ENCODE data around the gene CALHM3. TPM values are rescaled to one million over a fixed set of nuclear protein-coding genes. Genes with fewer than 3 reads are reported as not detected.
"Not testable (repeated sequence)": the region's sequence is repeated elsewhere in the genome, so short reads cannot be mapped to it uniquely, and the experiment has no call there.

Gene CALHM3
- total and polyA plus RNA-seq, 2 donors, result not detected

DNA sequence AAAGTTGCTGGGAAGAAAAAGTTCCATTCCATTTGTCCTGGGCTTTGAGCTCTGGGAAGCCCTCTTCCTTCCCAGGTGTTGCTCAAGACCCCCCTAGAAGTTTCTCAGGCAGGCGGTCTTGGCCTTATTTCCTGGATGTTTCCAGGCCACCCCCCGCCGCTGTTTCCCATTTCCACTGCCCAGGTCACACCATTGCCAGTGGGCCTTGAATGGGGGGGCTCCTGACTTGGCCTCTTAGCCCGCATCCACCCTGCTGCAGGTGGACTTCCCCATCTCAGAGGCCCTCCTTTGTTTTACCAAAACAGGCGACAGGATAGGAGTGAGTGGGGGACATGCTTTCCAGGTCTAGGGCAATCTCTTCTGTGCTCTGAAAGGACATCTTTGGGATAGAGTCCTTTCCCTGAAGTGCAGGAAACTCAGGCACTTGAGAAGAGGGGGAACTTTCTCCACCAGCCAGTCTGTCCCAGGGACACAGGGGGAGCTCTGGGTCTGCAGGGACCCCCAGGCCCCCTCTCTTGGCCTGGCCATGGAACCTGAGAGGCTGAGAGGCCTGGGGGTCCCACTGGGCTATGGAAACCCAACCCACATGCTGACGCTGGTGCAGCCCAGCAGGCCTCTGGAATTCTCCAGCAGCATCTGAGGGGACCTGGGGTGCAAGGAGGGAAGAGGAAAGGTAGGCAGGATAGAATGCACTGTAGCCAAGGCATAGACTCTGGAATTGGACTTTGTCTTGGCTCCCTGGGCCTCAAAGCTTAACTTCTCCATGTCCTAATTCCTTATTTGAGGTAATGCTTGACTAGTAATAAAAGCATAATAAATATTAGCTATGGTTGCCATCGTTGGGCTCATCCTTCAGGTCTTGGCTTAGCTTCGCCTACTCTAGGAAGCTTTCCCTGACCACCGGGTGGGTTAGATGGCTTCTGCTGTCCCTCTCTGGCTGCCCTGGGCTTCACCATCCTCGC lies 32.0 kb upstream of the CALHM3 start:
- H3K27ac ChIP-seq (ENCODE audit: low read depth), result no peak overlapping the region
- 92% methylated on average over 10 of the region's 10 CpGs for WGBS
- H3K4me1 ChIP-seq (ENCODE audit: insufficient read depth), result no peaks in the 10 kb centered on the region
- H3K4me3 ChIP-seq (ENCODE audit: low read depth, low read length), result no peak overlapping the region
- no peak for DNase-seq (ENCODE audit: extremely low spot score)
- no peaks in the 10 kb centered on the region for H3K36me3 ChIP-seq (ENCODE audit: insufficient read depth)

- Histone ChIP-seq H3K4me3 (ENCODE audit: low read depth, low read length) (no peak overlapping the region), H3K4me1 (ENCODE audit: insufficient read depth) (no peaks in the 10 kb centered on the region), H3K27ac (ENCODE audit: low read depth) (no peak overlapping the region), H3K36me3 (ENCODE audit: insufficient read depth) (no peaks in the 10 kb centered on the region)
- no peak for DNase-seq (ENCODE audit: extremely low spot score)
- 96% methylated on average over 8 of the region's 8 CpGs for WGBS
Observed at GRCh38 chr10:103510046-103510685, 31.1 kb upstream of the CALHM3 start.

DNA sequence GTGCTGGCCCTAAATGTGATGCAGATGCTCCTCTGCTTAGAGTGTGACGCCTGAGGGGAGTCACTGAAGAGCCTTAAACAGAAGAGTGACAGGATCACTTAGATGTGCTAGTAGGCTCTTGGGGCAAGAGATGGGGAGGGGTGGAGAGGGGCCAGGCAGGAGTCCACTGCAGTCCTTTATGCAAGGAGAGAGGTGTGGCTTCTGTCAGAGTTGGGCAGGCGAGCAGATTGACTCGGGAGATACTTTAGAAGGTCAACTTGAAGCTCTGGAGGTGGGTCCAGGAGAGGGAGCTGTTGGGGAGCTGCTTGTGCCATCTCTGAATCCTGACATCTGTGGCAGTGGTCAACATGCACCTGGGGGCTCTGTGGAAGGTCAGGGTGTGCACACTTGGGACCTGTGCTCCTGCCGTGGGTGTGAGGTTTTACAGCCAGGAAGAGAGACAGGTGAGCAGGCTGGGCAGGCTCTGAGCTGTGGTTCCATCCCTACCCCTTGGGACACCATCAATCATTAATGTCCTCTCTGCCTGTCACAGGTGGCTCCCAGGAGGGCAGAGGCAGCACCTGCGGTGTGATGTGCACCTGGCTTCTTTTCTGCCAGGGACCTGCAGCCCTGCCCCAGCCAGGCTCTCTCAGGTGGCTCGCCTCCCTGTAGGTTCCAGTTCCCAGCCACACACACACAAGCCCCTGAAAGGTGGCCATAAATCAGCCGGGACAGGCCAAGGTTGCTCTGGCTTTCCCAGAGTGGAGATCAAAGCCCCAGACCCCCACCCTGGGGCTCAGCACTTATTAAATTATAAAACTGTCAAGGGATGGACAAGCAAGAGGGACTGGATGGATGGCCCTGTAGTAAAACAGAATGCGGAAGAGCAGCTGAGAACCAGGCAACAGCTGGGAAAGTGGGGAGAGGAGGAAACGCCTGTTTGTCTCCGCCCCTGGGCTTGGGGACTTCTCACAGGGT lies 28.5 kb upstream of the CALHM3 start:
- no peaks in the 10 kb centered on the region for H3K36me3 ChIP-seq (ENCODE audit: insufficient read depth)
- no peaks in the 10 kb centered on the region for H3K4me1 ChIP-seq (ENCODE audit: insufficient read depth)
- H3K27ac ChIP-seq (ENCODE audit: low read depth), result no peak overlapping the region
- H3K4me3 ChIP-seq (ENCODE audit: low read depth, low read length), result no peak overlapping the region
- 74% methylated on average over 10 of the region's 10 CpGs for WGBS
- DNase-seq (ENCODE audit: extremely low spot score), result no peak

GRCh38 chr10:103506061-103506460 lies 27.0 kb upstream of the CALHM3 start:
- Histone ChIP-seq H3K36me3 (ENCODE audit: insufficient read depth) (no peaks in the 10 kb centered on the region), H3K4me3 (ENCODE audit: low read depth, low read length) (no peak overlapping the region), H3K4me1 (ENCODE audit: insufficient read depth) (no peaks in the 10 kb centered on the region), H3K27ac (ENCODE audit: low read depth) (no peak overlapping the region)
- DNase-seq (ENCODE audit: extremely low spot score), result no peak
- WGBS, result 76% methylated on average over 4 of the region's 4 CpGs

DNA sequence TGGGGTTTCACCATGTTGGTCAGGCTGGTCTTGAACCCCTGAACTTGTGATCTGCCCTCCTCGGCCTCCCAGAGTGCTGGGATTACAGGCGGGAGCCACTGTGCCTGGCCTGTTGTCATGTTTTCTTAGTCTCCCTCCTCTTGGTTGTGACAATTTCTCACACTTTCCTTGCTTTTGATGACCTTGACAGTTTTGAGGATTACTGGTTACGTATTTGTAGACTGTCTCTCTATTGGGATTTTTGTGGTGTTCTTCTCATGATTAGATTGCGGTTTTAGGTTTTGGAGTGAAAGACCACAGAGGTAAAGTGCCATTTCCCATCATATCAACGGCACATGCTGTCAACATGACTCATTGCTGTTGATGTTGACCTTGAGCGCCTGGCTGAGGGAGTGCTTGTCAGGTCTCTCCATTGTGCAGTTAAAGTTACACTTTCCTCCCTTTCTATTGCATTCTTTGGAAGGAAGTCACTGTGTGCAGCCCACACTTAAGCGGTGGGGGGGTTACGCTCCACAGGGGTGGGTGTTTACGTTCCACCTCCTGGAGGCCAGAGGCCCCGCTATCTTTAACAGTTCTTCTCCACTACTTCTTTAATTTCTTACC lies 25.2 kb upstream of the CALHM3 start:
- Histone ChIP-seq H3K4me3 (ENCODE audit: low read depth, low read length) (no peak overlapping the region), H3K27ac (ENCODE audit: low read depth) (no peak overlapping the region), H3K36me3 (ENCODE audit: insufficient read depth) (no peaks in the 10 kb centered on the region), H3K4me1 (ENCODE audit: insufficient read depth) (no peaks in the 10 kb centered on the region)
- no peak for DNase-seq (ENCODE audit: extremely low spot score)
- 57% methylated on average over 10 of the region's 10 CpGs for WGBS

DNA sequence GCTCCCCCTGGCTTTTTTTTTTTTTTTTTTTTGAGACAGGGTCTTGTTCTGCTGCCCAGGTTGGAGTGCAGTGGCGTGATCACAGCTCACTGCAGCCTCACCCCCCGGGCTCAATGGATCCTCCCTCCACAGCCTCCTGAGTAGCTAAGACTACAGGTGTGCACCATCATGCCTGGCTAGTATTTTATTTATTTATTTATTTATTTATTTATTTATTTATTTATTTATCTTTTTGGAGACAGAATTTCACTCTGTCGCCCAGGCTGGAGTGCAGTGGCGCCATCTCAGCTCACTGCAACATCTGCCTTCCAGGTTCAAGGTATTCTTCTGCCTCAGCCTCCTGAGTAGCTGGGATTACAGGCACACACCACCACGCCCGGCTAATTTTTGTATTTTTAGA lies 24.7 kb upstream of the CALHM3 start:
- DNase-seq (ENCODE audit: extremely low spot score); H3K27ac ChIP-seq (ENCODE audit: low read depth); H3K4me1 ChIP-seq (ENCODE audit: insufficient read depth); H3K4me3 ChIP-seq (ENCODE audit: low read depth, low read length); H3K36me3 ChIP-seq (ENCODE audit: insufficient read depth): not testable (repeated sequence)
- 96% methylated on average over 6 of the region's 6 CpGs for WGBS

DNA sequence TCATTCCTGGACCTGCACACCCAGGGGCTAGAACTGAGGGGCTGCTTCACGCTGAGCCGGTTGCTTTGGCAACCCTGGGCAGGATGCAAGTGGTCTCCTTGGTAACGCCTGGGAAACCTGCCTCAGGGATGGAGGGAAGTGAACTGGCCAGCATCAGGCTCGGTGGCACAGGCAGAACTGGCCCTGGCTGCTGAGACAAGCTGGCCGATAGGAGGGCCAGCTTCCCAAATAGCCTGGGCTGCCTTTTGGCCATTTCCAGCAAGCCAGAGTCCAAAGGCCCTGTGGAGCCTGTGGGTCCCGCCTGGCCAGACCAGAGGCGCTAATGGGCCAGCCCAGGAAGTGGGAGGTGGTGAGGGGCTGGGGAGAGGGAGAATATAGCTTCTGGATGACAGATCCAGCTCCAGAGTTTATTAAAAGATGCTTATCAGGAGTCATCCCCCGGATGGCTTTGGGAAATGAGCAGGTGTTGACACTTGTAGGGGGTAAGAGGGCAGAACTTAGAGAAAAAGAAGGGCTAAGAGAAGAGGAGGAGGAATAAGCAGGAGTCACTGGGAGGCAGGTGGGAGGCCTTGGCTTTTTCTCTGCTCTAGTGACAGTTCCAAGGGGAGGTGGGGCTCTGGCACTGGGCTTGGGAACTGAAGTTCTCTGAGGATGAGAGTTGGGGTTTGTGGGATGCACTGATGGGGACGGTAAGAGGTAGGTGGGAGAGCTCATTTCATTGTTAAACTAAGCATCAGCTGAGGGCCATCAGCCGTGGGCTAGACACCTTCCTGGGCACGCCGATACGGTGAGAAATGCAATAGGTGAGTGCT lies 24.0 kb upstream of the CALHM3 start:
- 72% methylated on average over 13 of the region's 13 CpGs for WGBS

DNA sequence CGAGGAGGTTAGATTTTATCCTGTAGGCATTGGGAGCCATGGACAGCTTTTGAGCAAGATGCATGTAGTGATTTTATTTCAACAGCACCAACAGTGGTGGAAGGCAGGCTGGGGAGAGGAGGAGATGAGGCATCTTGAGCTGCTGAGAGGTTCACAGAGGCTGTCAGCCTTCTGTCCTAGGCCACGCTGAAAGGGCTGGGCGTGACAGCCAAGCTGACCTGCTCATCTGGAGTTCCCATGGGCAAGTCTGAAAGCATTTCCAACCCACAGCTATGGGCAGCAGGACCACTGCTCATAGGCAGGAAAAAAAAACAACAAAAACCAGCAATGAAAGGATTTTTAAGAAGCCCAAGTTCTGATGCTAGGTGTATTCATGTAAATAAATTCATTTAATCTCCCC lies 22.1 kb upstream of the CALHM3 start:
- no peaks in the 10 kb centered on the region for H3K36me3 ChIP-seq (ENCODE audit: insufficient read depth)
- no peak overlapping the region for H3K27ac ChIP-seq (ENCODE audit: low read depth)
- H3K4me1 ChIP-seq (ENCODE audit: insufficient read depth), result no peaks in the 10 kb centered on the region
- DNase-seq (ENCODE audit: extremely low spot score), result no peak
- 95% methylated on average over 3 of the region's 3 CpGs for WGBS
- H3K4me3 ChIP-seq (ENCODE audit: low read depth, low read length), result no peak overlapping the region

More for the DNA sequence above, 24.0 kb upstream of the CALHM3 start:
- no peak overlapping the region for H3K27ac ChIP-seq (ENCODE audit: low read depth)
- DNase-seq (ENCODE audit: extremely low spot score), result no peak
- no peaks in the 10 kb centered on the region for H3K36me3 ChIP-seq (ENCODE audit: insufficient read depth)
- no peak overlapping the region for H3K4me3 ChIP-seq (ENCODE audit: low read depth, low read length)
- H3K4me1 ChIP-seq (ENCODE audit: insufficient read depth), result no peaks in the 10 kb centered on the region

- 76% methylated on average over 6 of the region's 6 CpGs for WGBS
- Histone ChIP-seq H3K4me1 (ENCODE audit: insufficient read depth) (no peaks in the 10 kb centered on the region), H3K36me3 (ENCODE audit: insufficient read depth) (no peaks in the 10 kb centered on the region), H3K27ac (ENCODE audit: low read depth) (no peak overlapping the region), H3K4me3 (ENCODE audit: low read depth, low read length) (no peak overlapping the region)
- no peak for DNase-seq (ENCODE audit: extremely low spot score)
Observed at GRCh38 chr10:103500481-103500880, 21.4 kb upstream of the CALHM3 start.

DNA sequence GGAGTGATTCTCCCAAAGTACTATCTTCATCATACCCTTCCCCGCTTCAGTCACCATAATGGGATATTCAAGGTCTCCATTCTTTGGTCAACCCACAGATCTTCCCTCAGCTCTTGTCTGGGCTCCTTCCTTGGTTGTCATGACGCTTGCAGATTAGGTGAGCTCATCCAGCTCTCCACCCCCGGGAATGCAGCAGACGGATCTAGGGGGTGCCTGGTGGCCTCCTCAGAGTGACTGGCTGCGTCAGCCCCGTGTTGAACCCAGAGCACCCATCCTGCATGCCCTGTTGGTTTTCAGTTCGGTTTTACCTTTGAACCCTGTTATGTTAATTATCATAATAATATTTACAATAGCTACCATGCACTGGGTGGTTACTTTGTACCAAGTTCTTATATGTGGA lies 20.8 kb upstream of the CALHM3 start:
- H3K27ac ChIP-seq (ENCODE audit: low read depth), result no peak overlapping the region
- no peak for DNase-seq (ENCODE audit: extremely low spot score)

DNA sequence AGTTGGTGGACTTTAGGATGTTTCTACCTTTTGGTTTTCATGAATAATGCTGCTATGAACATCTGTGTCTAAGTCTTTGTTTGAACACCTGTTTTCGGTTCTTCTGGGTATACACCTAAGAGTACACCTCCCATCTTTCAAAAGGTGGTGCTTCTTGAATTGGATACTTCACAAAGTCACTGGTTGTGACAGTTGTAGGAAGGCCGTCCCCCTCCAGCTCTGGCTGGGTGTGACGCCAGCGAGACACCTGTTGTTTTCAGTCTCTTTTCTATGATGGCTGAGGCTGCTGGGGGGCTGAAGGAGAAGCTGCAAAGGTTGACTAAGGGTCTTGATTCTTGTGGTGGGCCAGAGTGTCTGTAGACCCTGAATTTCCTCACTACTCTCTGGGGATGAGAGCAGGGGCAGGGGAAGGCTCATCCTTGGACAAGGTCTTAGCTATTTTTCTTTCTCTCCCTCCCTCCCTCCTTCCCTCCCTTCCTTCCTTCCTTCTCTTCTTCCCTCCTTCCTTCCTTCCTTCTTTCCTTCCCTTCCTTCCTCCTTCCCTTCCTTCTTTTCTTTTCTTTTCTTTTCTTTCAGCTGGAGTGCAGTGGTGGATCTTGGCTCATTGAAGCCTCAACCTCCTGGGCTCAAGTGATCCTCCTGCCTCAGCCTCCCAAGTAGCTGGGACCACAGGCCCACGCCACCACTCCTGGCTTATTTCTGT lies 20.0 kb upstream of the CALHM3 start:
- no peaks in the 10 kb centered on the region for H3K4me1 ChIP-seq (ENCODE audit: insufficient read depth)
- DNase-seq (ENCODE audit: extremely low spot score), result no peak
- no peak overlapping the region for H3K4me3 ChIP-seq (ENCODE audit: low read depth, low read length)
- 88% methylated on average over 5 of the region's 5 CpGs for WGBS
- no peaks in the 10 kb centered on the region for H3K36me3 ChIP-seq (ENCODE audit: insufficient read depth)
- H3K27ac ChIP-seq (ENCODE audit: low read depth), result no peak overlapping the region

More for the DNA sequence above, 20.8 kb upstream of the CALHM3 start:
- no peaks in the 10 kb centered on the region for H3K4me1 ChIP-seq (ENCODE audit: insufficient read depth)
- WGBS, result 70% methylated on average over 7 of the region's 7 CpGs
- H3K36me3 ChIP-seq (ENCODE audit: insufficient read depth), result no peaks in the 10 kb centered on the region
- H3K4me3 ChIP-seq (ENCODE audit: low read depth, low read length), result no peak overlapping the region

All from urinary bladder (tissue), 4 donors.